Right ventricle myocardium superior (tissue), 1 donor: ENCODE measurements around the gene TERF2IP. TPM values are rescaled to one million over a fixed set of nuclear protein-coding genes. Genes with fewer than 3 reads are reported as not detected.

Experiments
- ATAC-seq: fragments of 200-7000 bp; cut with Tn5 transposase; one replicate; pipeline ENCODE4 v1.9.1; 2020; ENCODE audit warnings: mild to moderate bottlenecking; ENCODE audit not compliant: poor library complexity
- DNase-seq: peaks from one replicate; pipeline ENCODE4 v3.0.0-alpha.2; 2020
- intact Hi-C: fragments of 100-400 bp; cut with DNase I; formaldehyde crosslinking; loops from one replicate; pipeline ENCODE4 v1.11.2; 2022
- total RNA-seq: library from RNA; stranded (reverse); fragmentation: NEBNext Ultra II Directional; extraction: Animal tissue kit (Norgen Biotek cat#: 25700); gene quantifications from one replicate; pipeline ENCODE4 v1.2.1, GENCODE V29; 2021
- donor health status: DM: no; HTN: yes; CAD: no; lungs with severe emphysema.

Gene TERF2IP
- total RNA-seq, 1 donor from 2014 or later = 50.7 TPM

DNA sequence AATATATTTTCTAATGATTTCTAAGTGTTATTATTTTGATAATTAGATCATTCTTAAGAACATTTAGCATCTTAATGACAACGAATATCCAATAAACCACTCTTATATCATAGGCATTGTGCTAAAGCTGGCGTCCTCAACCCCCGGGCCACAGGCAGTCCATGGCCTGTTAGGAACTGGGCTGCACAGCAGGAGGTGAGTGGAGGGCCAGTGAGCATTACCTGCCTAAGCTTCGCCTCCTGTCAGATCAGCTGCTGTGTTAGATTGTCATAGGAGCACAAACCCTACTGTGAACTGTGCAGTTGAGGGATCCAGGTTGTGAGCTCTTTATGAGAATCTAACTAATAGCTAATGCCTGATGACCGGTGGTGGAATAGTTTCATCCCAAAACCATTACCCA lies 50.0 kb downstream of the TERF2IP start:
- intact Hi-C loops = no loop called here
- ATAC-seq = no peak
- DNase-seq = no peak

DNA sequence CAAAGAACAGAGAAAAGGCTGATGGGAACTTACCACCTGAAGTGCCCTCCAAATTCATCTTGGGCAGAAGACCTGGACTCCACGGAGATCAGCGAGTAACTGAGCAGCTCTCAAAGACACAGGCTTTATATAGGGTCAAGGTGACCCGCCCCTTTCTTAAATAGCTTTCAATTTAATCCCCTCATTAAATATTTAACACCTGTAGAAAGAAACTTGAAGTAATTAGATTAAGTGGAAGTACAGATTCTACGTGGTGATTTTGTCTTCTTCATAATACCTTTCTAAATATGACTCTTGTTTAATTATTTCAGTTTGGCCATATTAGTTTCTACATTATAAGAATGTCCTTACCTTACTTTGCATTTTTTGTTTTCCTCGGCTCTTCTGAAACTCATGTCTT lies 53.8 kb downstream of the TERF2IP start, which contains the start of gene DUXB:
Gene DUXB, minus strand, starts transcription at position 101 of the 400 bp plus-strand sequence. Its CDS starts 43 bp downstream, at position 58.
- ATAC-seq = no peak
- intact Hi-C loops = no loop called here

DNA sequence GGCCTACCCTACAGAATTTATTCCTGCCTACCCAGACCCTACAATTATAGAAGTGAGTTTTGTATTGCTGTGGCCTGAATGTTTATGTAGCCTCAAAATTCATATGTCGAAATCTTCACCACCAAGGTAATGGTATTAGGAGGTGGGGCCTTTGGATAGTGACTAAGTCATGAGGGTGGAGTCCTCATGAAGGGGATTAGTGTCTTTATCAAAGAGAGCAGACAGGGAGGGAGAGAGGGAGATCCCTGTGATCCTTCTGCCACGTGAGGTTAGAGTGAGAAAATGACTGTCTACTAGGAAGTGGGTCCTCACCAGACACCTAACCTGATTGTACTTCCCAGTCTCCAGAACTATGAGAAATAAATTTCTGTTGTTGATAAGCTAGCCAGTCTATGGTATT lies 54.7 kb downstream of the TERF2IP start:
- intact Hi-C loops = no loop called here
- DNase-seq (no peak), ATAC-seq (no peak)

More for the DNA sequence above, 53.8 kb downstream of the TERF2IP start, which contains the start of gene DUXB:
- DNase-seq = no peak

DNA sequence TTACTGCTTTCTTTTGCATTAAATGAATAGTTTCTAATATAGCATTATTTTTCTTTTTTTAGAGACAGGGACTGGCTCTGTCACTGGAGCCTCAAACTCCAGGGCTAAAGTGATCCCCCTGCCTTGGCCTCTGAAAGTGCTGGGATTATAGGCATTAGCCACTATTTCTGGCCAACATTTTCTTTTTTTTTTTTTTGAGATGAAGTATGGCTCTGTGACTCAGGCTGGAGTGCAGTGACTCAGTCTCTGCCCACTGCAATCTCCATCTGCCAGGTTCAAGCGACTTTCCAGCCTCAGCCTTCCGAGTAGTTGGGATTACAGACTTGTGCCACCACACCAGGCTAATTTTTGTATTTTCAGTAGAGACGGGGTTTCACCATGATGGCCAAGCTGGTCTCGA lies 55.7 kb downstream of the TERF2IP start:
- intact Hi-C loops = no loop called here
- ATAC-seq = no peak
- no peak for DNase-seq

Other genes starting within 250 kb of the TERF2IP start
- 25.1 TPM for gene CFDP1, start 214.3 kb upstream of the TERF2IP start, total RNA-seq
- 9.5 TPM for gene TMEM170A, start 183.1 kb upstream of the TERF2IP start, total RNA-seq
- gene CHST6, start 152.3 kb upstream of the TERF2IP start, total RNA-seq = 0.78 TPM
- 0.22 TPM for gene CHST5, start 111.7 kb upstream of the TERF2IP start, total RNA-seq
- gene TMEM231, start 91.5 kb upstream of the TERF2IP start, total RNA-seq = 4.1 TPM
- gene GABARAPL2, start 81.4 kb upstream of the TERF2IP start, total RNA-seq = 239 TPM
- gene ADAT1, start 24.5 kb upstream of the TERF2IP start, total RNA-seq = 19.3 TPM
- gene KARS1, start 108 bp upstream of the TERF2IP start, total RNA-seq = 137 TPM
- gene CPHXL2, start 29.2 kb downstream of the TERF2IP start, total RNA-seq = not detected
- gene DUXB, start 53.7 kb downstream of the TERF2IP start, total RNA-seq = not detected
- not detected for gene CPHXL, start 78.7 kb downstream of the TERF2IP start, total RNA-seq